ENCODE results near the gene DOK3. TPM values are rescaled to one million over a fixed set of nuclear protein-coding genes. Genes with fewer than 3 reads are reported as not detected.
A peak's percentile ranks its signal among the peaks of the same experiment; 100 is the strongest.

DOK3 gene
- total and polyA plus RNA-seq, 2 experiments from 2014 or later, result 3.1 to 3.5 TPM

GRCh38 chr5:177501874-177502678, 7.5 kb downstream of the DOK3 start:
- Histone ChIP-seq H3K9me3 (ENCODE audit: low read depth) (no peaks in the 10 kb centered on the region), H3K9me2 (replicated peaks; ENCODE audit: insufficient read depth) (no peaks in the 10 kb centered on the region), H3K27me3 (no peaks in the 10 kb centered on the region), H3K36me3 (replicated peaks; ENCODE audit: insufficient read depth, low read depth) (no peaks in the 10 kb centered on the region), H3K27ac (no peak overlapping the region), H3K79me2 (no peaks in the 10 kb centered on the region), H3K4me2 (no peak overlapping the region), H3K4me3 (no peak overlapping the region), H3K4me1 (ENCODE audit: insufficient read depth) (peaks cover 13% of the 10 kb centered on the region), H4K20me1 (ENCODE audit: insufficient read depth, poor library complexity, severe bottlenecking) (no peaks in the 10 kb centered on the region), H2AFZ (no peak overlapping the region)
- TF ChIP-seq EZH2 (IDR thresholded peaks at IDR 0.05; ENCODE audit: borderline replicate concordance) (no peak), EZH2phosphoT487 (IDR thresholded peaks at IDR 0.05; ENCODE audit: low read depth, severe bottlenecking, unreplicated experiment) (no peak), CTCF (IDR thresholded peaks at IDR 0.05; ENCODE audit: poor library complexity) (no peak)
- WGBS (ENCODE audit: low lambda C conversion rate, missing lambda C conversion rate), result 70% methylated on average over 9 of the region's 9 CpGs
- no peak for DNase-seq (ENCODE audit: low spot score)

- no peak overlapping the region for H3K4me2 ChIP-seq
- peak; percentile 98 for TF ChIP-seq CTCF (IDR thresholded peaks at IDR 0.05; ENCODE audit: poor library complexity)
- no peak for TF ChIP-seq EZH2phosphoT487 (IDR thresholded peaks at IDR 0.05; ENCODE audit: low read depth, severe bottlenecking, unreplicated experiment)
- no peak for TF ChIP-seq EZH2 (IDR thresholded peaks at IDR 0.05; ENCODE audit: borderline replicate concordance)
- H3K9me3 ChIP-seq (ENCODE audit: low read depth), result no peaks in the 10 kb centered on the region
- peak overlapping the region; percentile 2 for H3K27ac ChIP-seq
- no peak overlapping the region for H2AFZ ChIP-seq
- no peaks in the 10 kb centered on the region for H3K27me3 ChIP-seq
- DNase-seq (ENCODE audit: low spot score), result peak; percentile 96
- peaks cover 20% of the 10 kb centered on the region for H3K4me1 ChIP-seq (ENCODE audit: insufficient read depth)
- H3K79me2 ChIP-seq, result peaks cover 2% of the 10 kb centered on the region
- H3K9me2 ChIP-seq (replicated peaks; ENCODE audit: insufficient read depth), result no peaks in the 10 kb centered on the region
- 25% methylated on average over 10 of the region's 10 CpGs for WGBS (ENCODE audit: low lambda C conversion rate, missing lambda C conversion rate)
- no peaks in the 10 kb centered on the region for H3K36me3 ChIP-seq (replicated peaks; ENCODE audit: insufficient read depth, low read depth)
- H4K20me1 ChIP-seq (ENCODE audit: insufficient read depth, poor library complexity, severe bottlenecking), result no peaks in the 10 kb centered on the region
- no peak overlapping the region for H3K4me3 ChIP-seq
Measured at GRCh38 chr5:177500685-177501522, 8.7 kb downstream of the DOK3 start.

GRCh38 chr5:177499842-177500241, 9.8 kb downstream of the DOK3 start:
- no peaks in the 10 kb centered on the region for H3K9me3 ChIP-seq (ENCODE audit: low read depth)
- no peaks in the 10 kb centered on the region for H3K36me3 ChIP-seq (replicated peaks; ENCODE audit: insufficient read depth, low read depth)
- H3K27me3 ChIP-seq, result no peaks in the 10 kb centered on the region
- 78% methylated on average over 5 of the region's 6 CpGs for WGBS (ENCODE audit: low lambda C conversion rate, missing lambda C conversion rate)
- DNase-seq (ENCODE audit: low spot score), result no peak
- H3K4me2 ChIP-seq, result no peak overlapping the region
- H2AFZ ChIP-seq, result no peak overlapping the region
- no peaks in the 10 kb centered on the region for H3K9me2 ChIP-seq (replicated peaks; ENCODE audit: insufficient read depth)
- peaks cover 2% of the 10 kb centered on the region for H3K79me2 ChIP-seq
- H3K4me1 ChIP-seq (ENCODE audit: insufficient read depth), result peaks cover 29% of the 10 kb centered on the region
- no peak overlapping the region for H3K27ac ChIP-seq
- TF ChIP-seq EZH2phosphoT487 (IDR thresholded peaks at IDR 0.05; ENCODE audit: low read depth, severe bottlenecking, unreplicated experiment), result no peak
- TF ChIP-seq CTCF (IDR thresholded peaks at IDR 0.05; ENCODE audit: poor library complexity), result no peak
- TF ChIP-seq EZH2 (IDR thresholded peaks at IDR 0.05; ENCODE audit: borderline replicate concordance), result no peak
- H4K20me1 ChIP-seq (ENCODE audit: insufficient read depth, poor library complexity, severe bottlenecking), result no peaks in the 10 kb centered on the region
- H3K4me3 ChIP-seq, result no peak overlapping the region
